GM23338 (cell line): ENCODE results near the gene STAC. TPM values are rescaled to one million over a fixed set of nuclear protein-coding genes. Genes with fewer than 3 reads are reported as not detected.

Experiments
- ATAC-seq: fragments of 200-7000 bp; cut with Tn5 transposase; 3 replicates; pipeline ENCODE4 v1.9.1; 2020
- DNase-seq: peaks from one replicate; pipeline ENCODE4 v3.0.0-alpha.2; 2015; ENCODE audit warnings: low spot score
- H2AFZ ChIP-seq: fragments of 200-600 bp; sonication (generic); 2 replicates; pipeline ENCODE4 v1.8.0; 2016; ENCODE audit warnings: antibody characterized with exemption, mild to moderate bottlenecking, moderate library complexity
- H3F3A ChIP-seq: fragments of 200-600 bp; sonication (generic); replicated peaks from 2 replicates; pipeline ENCODE4 v1.8.0; 2017; ENCODE audit warnings: antibody characterized with exemption, mixed run types, low read depth
- H3K27ac ChIP-seq: fragments of 200-600 bp; sonication (generic); 2 replicates; pipeline ENCODE4 v1.6.1; 2016; ENCODE audit warnings: low read depth
- H3K27me3 ChIP-seq: fragments of 200-600 bp; sonication (generic); 2 replicates; pipeline ENCODE4 v1.8.0; 2016; ENCODE audit warnings: mild to moderate bottlenecking, mixed run types, moderate library complexity; ENCODE audit not compliant: insufficient read depth
- H3K36me3 ChIP-seq: fragments of 200-600 bp; sonication (generic); 2 replicates; pipeline ENCODE4 v1.8.0; 2016; ENCODE audit warnings: mild to moderate bottlenecking; ENCODE audit not compliant: insufficient read depth
- H3K4me1 ChIP-seq: fragments of 200-600 bp; sonication (generic); 2 replicates; pipeline ENCODE4 v1.8.0; 2016; ENCODE audit warnings: mild to moderate bottlenecking, moderate library complexity; ENCODE audit not compliant: insufficient read depth
- H3K4me2 ChIP-seq: fragments of 200-600 bp; sonication (generic); 2 replicates; pipeline ENCODE4 v1.7.1; 2017; ENCODE audit warnings: mixed run types
- H3K4me3 ChIP-seq: fragments of 200-600 bp; sonication (generic); 2 replicates; pipeline ENCODE4 v1.6.1; 2016; ENCODE audit warnings: mixed run types
- H3K79me2 ChIP-seq: fragments of 200-600 bp; sonication (generic); replicated peaks from 2 replicates; pipeline ENCODE4 v1.8.0; 2017; ENCODE audit warnings: mild to moderate bottlenecking; ENCODE audit not compliant: insufficient read depth
- H3K9me2 ChIP-seq: fragments of 200-600 bp; sonication (generic); 2 replicates; pipeline ENCODE4 v1.8.0; 2017; ENCODE audit not compliant: insufficient read depth
- H4K20me1 ChIP-seq: fragments of 200-600 bp; sonication (generic); replicated peaks from 2 replicates; pipeline ENCODE4 v1.8.0; 2017; ENCODE audit warnings: mild to moderate bottlenecking; ENCODE audit not compliant: insufficient read depth
- H3K27ac Mint-ChIP-seq: 2 replicates; pipeline ENCODE4 v1.8.0; 2020; ENCODE audit warnings: inconsistent platforms, mild to moderate bottlenecking, moderate library complexity, mixed read lengths
- H3K27me3 Mint-ChIP-seq: 3 replicates; pipeline ENCODE4 v1.8.0; 2022; ENCODE audit warnings: low read depth, mild to moderate bottlenecking, moderate library complexity, mixed read lengths, inconsistent platforms; ENCODE audit not compliant: insufficient read depth, poor library complexity
- H3K36me3 Mint-ChIP-seq: 3 replicates; pipeline ENCODE4 v1.8.0; 2021; ENCODE audit warnings: low read depth, mild to moderate bottlenecking, inconsistent platforms, moderate library complexity, mixed read lengths
- H3K4me1 Mint-ChIP-seq: 3 replicates; pipeline ENCODE4 v1.8.0; 2020; ENCODE audit warnings: mild to moderate bottlenecking, inconsistent platforms, mixed read lengths
- H3K4me3 Mint-ChIP-seq: 3 replicates; pipeline ENCODE4 v1.8.0; 2021; ENCODE audit warnings: moderate library complexity, mild to moderate bottlenecking, inconsistent platforms, mixed read lengths
- H3K9me3 Mint-ChIP-seq: 3 replicates; pipeline ENCODE4 v1.8.0; 2020; ENCODE audit warnings: moderate library complexity, mild to moderate bottlenecking, inconsistent platforms, mixed read lengths
- CREB1 ChIP-seq: fragments of 250-450 bp; sonication (Bioruptor Pico); IDR thresholded peaks from 2 replicates; pipeline ENCODE4 v1.5.0; 2020; ENCODE audit warnings: low read depth, mild to moderate bottlenecking, moderate library complexity
- JUNB ChIP-seq: IDR thresholded peaks from one replicate; pipeline ENCODE4 v1.6.1; 2016; ENCODE audit warnings: antibody characterized with exemption; ENCODE audit not compliant: unreplicated experiment
- NANOG ChIP-seq: IDR thresholded peaks from 2 replicates; pipeline ENCODE4 v1.6.1; 2016; ENCODE audit warnings: antibody characterized with exemption, borderline replicate concordance
- POLR2AphosphoS5 ChIP-seq: IDR thresholded peaks from 2 replicates; pipeline ENCODE4 v1.6.1; 2016; ENCODE audit warnings: antibody characterized with exemption, low read depth
- ZNF114 ChIP-seq: fragments of 250-450 bp; sonication (Bioruptor Pico); IDR thresholded peaks from 2 replicates; pipeline ENCODE4 v1.5.0; 2020; ENCODE audit warnings: mild to moderate bottlenecking, moderate library complexity
- polyA plus RNA-seq: library from polyadenylated mRNA; unstranded; fragments of >200 nt; fragmentation: Nextera tagmentation; extraction: Ambion mirVana; gene quantifications from 2 replicates; pipeline ENCODE4 v1.2.1, GENCODE V29; 2016
- total RNA-seq: library from RNA; depleted of rRNA; stranded (reverse); fragments of >200 nt; shearing (Covaris generic); gene quantifications from 2 replicates; pipeline ENCODE4 v1.2.3, GENCODE V29; 2014
- TF ChIP-seq, protein P1 (sequence below), 2 experiments: fragments of 200-600 bp in 1 of 2; sonication (generic) in 1 of 2; conservative IDR thresholded peaks; 2 replicates each; pipeline versions ENCODE4 v1.5.1 to v1.6.1; 2016 to 2017; ENCODE audit warnings: antibody characterized with exemption in 2 of 2, low read depth in 2 of 2, mild to moderate bottlenecking in 2 of 2, moderate library complexity in 1 of 2
- TF ChIP-seq, protein P2 (sequence below): IDR thresholded peaks from one replicate; pipeline ENCODE4 v1.6.1; 2018; ENCODE audit warnings: antibody characterized with exemption; ENCODE audit not compliant: unreplicated experiment
- TF ChIP-seq, protein P3 (sequence below): fragments of 250-450 bp; sonication (Bioruptor Pico); IDR thresholded peaks from 2 replicates; pipeline ENCODE4 v1.5.0; 2020; ENCODE audit warnings: mild to moderate bottlenecking, moderate library complexity

Gene STAC
- total and polyA plus RNA-seq, 2 experiments from 2014 or later: 5.6 to 22.9 TPM

DNA sequence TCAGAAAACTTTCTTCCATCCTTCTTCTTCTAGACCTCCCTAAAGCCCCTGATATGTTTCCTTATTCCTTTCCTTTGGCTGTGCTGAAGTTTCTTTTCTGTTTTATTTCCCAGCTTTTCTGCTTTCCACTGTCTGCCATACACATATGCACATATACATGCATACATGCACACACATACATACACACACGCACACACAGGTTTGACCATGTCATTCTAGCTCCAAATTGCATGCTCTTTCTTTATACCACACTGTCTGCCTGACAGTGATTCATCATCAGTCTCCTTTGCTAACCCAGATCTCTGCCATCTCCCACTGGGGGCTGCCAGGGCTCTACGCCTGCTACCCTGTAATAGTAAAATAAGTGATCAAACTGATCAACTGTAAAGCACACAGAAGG, 181.3 kb downstream of the STAC start:
- DNase-seq (no peak), ATAC-seq (no peak)
- H2AFZ ChIP-seq: no peak overlapping the region
- no peaks in the 10 kb centered on the region for H3K79me2 ChIP-seq
- no peaks in the 10 kb centered on the region for H3K27me3 ChIP-seq
- H3K9me2 ChIP-seq: no peaks in the 10 kb centered on the region
- Mint-ChIP-seq H3K9me3 (0 out of 3 replicates have a peak, but pooled peaks cover 1% of the 10 kb centered on the region), H3K36me3 (no peaks in the 10 kb centered on the region), H3K4me1 (no peaks in the 10 kb centered on the region), H3K27me3 (peaks cover 4% of the 10 kb centered on the region), H3K4me3 (no peak overlapping the region), H3K27ac (no peak overlapping the region; the same call in 1 of the 2 replicates)
- no peak overlapping the region for H3K4me2 ChIP-seq
- no peaks in the 10 kb centered on the region for H3K36me3 ChIP-seq
- no peaks in the 10 kb centered on the region for H3F3A ChIP-seq
- no peak overlapping the region for H3K4me3 ChIP-seq
- no peaks in the 10 kb centered on the region for H4K20me1 ChIP-seq
- no peak overlapping the region for H3K27ac ChIP-seq
- TF ChIP-seq JUNB (no peak), NANOG (no peak)
- TF ChIP-seq, protein P1, sequence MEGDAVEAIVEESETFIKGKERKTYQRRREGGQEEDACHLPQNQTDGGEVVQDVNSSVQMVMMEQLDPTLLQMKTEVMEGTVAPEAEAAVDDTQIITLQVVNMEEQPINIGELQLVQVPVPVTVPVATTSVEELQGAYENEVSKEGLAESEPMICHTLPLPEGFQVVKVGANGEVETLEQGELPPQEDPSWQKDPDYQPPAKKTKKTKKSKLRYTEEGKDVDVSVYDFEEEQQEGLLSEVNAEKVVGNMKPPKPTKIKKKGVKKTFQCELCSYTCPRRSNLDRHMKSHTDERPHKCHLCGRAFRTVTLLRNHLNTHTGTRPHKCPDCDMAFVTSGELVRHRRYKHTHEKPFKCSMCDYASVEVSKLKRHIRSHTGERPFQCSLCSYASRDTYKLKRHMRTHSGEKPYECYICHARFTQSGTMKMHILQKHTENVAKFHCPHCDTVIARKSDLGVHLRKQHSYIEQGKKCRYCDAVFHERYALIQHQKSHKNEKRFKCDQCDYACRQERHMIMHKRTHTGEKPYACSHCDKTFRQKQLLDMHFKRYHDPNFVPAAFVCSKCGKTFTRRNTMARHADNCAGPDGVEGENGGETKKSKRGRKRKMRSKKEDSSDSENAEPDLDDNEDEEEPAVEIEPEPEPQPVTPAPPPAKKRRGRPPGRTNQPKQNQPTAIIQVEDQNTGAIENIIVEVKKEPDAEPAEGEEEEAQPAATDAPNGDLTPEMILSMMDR (conservative IDR thresholded peaks at IDR 0.05; ENCODE audit: low read depth in 2 of 2): no peak
- TF ChIP-seq, protein P2, sequence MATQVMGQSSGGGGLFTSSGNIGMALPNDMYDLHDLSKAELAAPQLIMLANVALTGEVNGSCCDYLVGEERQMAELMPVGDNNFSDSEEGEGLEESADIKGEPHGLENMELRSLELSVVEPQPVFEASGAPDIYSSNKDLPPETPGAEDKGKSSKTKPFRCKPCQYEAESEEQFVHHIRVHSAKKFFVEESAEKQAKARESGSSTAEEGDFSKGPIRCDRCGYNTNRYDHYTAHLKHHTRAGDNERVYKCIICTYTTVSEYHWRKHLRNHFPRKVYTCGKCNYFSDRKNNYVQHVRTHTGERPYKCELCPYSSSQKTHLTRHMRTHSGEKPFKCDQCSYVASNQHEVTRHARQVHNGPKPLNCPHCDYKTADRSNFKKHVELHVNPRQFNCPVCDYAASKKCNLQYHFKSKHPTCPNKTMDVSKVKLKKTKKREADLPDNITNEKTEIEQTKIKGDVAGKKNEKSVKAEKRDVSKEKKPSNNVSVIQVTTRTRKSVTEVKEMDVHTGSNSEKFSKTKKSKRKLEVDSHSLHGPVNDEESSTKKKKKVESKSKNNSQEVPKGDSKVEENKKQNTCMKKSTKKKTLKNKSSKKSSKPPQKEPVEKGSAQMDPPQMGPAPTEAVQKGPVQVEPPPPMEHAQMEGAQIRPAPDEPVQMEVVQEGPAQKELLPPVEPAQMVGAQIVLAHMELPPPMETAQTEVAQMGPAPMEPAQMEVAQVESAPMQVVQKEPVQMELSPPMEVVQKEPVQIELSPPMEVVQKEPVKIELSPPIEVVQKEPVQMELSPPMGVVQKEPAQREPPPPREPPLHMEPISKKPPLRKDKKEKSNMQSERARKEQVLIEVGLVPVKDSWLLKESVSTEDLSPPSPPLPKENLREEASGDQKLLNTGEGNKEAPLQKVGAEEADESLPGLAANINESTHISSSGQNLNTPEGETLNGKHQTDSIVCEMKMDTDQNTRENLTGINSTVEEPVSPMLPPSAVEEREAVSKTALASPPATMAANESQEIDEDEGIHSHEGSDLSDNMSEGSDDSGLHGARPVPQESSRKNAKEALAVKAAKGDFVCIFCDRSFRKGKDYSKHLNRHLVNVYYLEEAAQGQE: no peak
- no peaks in the 10 kb centered on the region for H3K4me1 ChIP-seq

DNA sequence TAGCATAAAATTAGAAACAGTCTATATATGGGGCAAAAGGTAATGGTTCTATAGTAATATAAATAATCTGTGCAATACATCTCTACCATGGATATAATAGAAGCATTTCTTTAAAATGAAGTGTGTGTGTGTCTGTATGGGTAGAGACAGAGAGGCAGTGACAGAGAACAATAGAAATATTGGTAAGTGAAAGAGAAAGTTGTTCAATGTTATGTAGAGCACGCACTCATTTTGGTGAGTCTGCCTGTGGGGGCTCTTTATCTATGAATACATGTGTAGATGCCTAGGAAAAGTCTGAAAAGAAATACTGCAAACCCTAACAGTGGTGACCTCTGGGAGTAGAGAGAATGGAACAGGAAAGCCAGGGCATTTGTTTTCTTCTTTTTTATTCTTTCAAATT, 182.6 kb downstream of the STAC start:
- Mint-ChIP-seq H3K9me3 (peaks cover 13% of the 10 kb centered on the region; the same call in 2 of the 3 replicates), H3K36me3 (no peaks in the 10 kb centered on the region; the same call in 2 of the 3 replicates), H3K4me3 (no peak overlapping the region), H3K27me3 (peaks cover 4% of the 10 kb centered on the region), H3K27ac (no peak overlapping the region), H3K4me1 (no peaks in the 10 kb centered on the region)
- Histone ChIP-seq H3K27me3 (no peaks in the 10 kb centered on the region), H3K4me2 (no peak overlapping the region), H2AFZ (no peak overlapping the region), H3K4me1 (no peaks in the 10 kb centered on the region), H3K27ac (no peak overlapping the region), H3K9me2 (no peaks in the 10 kb centered on the region), H3K36me3 (no peaks in the 10 kb centered on the region), H3K4me3 (no peak overlapping the region), H3K79me2 (no peaks in the 10 kb centered on the region), H3F3A (no peaks in the 10 kb centered on the region), H4K20me1 (no peaks in the 10 kb centered on the region)
- DNase-seq (no peak), ATAC-seq (no peak)
- TF ChIP-seq ZNF114 (CRISPR knock-in tag) (no peak), JUNB (no peak), NANOG (no peak), CREB1 (CRISPR knock-in tag) (no peak), POLR2AphosphoS5 (no peak)
- TF ChIP-seq, protein P3, sequence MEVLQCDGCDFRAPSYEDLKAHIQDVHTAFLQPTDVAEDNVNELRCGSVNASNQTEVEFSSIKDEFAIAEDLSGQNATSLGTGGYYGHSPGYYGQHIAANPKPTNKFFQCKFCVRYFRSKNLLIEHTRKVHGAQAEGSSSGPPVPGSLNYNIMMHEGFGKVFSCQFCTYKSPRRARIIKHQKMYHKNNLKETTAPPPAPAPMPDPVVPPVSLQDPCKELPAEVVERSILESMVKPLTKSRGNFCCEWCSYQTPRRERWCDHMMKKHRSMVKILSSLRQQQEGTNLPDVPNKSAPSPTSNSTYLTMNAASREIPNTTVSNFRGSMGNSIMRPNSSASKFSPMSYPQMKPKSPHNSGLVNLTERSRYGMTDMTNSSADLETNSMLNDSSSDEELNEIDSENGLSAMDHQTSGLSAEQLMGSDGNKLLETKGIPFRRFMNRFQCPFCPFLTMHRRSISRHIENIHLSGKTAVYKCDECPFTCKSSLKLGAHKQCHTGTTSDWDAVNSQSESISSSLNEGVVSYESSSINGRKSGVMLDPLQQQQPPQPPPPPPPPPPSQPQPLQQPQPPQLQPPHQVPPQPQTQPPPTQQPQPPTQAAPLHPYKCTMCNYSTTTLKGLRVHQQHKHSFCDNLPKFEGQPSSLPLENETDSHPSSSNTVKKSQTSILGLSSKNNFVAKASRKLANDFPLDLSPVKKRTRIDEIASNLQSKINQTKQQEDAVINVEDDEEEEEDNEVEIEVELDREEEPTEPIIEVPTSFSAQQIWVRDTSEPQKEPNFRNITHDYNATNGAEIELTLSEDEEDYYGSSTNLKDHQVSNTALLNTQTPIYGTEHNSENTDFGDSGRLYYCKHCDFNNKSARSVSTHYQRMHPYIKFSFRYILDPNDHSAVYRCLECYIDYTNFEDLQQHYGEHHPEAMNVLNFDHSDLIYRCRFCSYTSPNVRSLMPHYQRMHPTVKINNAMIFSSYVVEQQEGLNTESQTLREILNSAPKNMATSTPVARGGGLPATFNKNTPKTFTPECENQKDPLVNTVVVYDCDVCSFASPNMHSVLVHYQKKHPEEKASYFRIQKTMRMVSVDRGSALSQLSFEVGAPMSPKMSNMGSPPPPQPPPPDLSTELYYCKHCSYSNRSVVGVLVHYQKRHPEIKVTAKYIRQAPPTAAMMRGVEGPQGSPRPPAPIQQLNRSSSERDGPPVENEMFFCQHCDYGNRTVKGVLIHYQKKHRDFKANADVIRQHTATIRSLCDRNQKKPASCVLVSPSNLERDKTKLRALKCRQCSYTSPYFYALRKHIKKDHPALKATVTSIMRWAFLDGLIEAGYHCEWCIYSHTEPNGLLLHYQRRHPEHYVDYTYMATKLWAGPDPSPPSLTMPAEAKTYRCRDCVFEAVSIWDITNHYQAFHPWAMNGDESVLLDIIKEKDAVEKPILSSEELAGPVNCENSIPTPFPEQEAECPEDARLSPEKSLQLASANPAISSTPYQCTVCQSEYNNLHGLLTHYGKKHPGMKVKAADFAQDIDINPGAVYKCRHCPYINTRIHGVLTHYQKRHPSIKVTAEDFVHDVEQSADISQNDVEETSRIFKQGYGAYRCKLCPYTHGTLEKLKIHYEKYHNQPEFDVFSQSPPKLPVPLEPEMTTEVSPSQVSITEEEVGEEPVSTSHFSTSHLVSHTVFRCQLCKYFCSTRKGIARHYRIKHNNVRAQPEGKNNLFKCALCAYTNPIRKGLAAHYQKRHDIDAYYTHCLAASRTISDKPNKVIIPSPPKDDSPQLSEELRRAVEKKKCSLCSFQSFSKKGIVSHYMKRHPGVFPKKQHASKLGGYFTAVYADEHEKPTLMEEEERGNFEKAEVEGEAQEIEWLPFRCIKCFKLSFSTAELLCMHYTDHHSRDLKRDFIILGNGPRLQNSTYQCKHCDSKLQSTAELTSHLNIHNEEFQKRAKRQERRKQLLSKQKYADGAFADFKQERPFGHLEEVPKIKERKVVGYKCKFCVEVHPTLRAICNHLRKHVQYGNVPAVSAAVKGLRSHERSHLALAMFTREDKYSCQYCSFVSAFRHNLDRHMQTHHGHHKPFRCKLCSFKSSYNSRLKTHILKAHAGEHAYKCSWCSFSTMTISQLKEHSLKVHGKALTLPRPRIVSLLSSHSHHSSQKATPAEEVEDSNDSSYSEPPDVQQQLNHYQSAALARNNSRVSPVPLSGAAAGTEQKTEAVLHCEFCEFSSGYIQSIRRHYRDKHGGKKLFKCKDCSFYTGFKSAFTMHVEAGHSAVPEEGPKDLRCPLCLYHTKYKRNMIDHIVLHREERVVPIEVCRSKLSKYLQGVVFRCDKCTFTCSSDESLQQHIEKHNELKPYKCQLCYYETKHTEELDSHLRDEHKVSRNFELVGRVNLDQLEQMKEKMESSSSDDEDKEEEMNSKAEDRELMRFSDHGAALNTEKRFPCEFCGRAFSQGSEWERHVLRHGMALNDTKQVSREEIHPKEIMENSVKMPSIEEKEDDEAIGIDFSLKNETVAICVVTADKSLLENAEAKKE (CRISPR knock-in tag): no peak
